ENCODE measurements around the gene NOL6. TPM values are rescaled to one million over a fixed set of nuclear protein-coding genes. Genes with fewer than 3 reads are reported as not detected.

Gene NOL6
- total RNA-seq, 1 donor from 2014 or later: 36.4 TPM

DNA sequence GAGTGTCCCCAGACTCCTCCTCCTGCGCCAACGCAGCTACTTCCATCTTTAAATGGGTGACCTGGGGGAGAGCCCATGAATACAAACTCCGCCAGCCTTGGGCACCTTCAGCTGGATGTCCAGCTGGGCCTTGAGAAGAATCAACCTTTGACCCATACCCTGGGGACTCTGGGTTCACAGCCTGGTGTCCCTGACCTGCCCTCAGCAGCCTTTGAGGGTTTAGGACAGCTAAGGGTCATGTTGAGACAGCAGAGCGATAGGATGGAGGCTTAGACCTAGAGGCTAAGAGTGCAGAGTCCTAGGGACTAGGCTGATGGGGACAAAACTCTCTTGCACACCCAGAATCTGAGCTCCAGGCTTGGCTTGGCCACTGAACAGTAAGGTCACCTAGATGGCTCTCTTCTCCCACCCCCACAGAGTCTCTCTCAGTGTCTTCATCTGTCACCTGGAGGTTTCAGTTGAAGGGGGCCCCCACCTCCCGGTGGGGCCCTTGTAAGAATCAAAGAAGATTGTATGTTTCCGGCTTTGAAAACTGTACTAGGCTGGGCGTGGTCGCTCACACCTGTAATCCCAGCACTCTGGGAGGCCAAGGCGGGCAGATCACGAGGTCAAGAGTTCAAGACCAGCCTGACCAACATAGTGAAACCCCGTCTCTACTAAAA is 19.6 kb downstream of the NOL6 start:
- Histone ChIP-seq H3K4me3 (no peak overlapping the region), H3K27me3 (no peaks in the 10 kb centered on the region), H3K36me3 (no peaks in the 10 kb centered on the region), H3K9me3 (no peaks in the 10 kb centered on the region), H3K4me1 (no peaks in the 10 kb centered on the region), H3K27ac (no peak overlapping the region)
- no peak for TF ChIP-seq CTCF (IDR thresholded peaks at IDR 0.05)
- no peak for DNase-seq
- intact Hi-C loops (cut with DNase I): no loop called here
- no peak for ATAC-seq

DNA sequence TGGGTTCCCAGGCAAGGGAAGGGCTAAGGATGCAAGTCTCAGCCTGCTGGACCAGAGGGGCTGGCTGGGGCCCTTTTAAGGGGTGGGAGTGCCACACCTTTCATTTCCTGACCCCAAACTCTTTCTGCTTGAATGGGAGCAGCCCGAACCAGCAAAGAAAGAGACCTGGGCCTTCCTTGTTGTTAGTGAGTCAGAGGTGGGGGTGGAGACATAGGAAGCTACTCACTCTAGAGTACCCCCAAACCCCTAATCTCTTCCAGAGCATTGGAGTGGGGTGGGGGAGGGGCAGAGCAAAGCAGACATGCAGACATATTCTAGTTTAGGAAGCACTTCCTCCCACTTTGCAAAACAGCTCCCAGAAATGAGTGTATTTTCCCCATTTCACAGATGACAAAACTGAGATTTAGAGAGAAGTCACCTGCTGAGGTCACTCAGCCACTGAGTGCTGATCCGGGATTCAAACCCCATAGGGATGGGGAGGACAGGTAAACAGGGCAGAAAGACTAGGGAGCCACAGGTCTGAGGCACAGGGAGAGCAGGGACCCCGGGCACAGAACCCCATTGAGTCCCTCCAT is 20.4 kb downstream of the NOL6 start:
- intact Hi-C loops (cut with DNase I): no loop called here
- Histone ChIP-seq H3K27ac (no peak overlapping the region), H3K4me1 (no peaks in the 10 kb centered on the region), H3K4me3 (no peak overlapping the region), H3K36me3 (no peaks in the 10 kb centered on the region), H3K9me3 (no peaks in the 10 kb centered on the region), H3K27me3 (no peaks in the 10 kb centered on the region)
- no peak for ATAC-seq
- TF ChIP-seq CTCF (IDR thresholded peaks at IDR 0.05): no peak
- DNase-seq: no peak

GRCh38 chr9:33452828-33453271 is 20.9 kb downstream of the NOL6 start:
- intact Hi-C loops (cut with DNase I): no loop called here
- Histone ChIP-seq H3K4me3 (no peak overlapping the region), H3K9me3 (no peaks in the 10 kb centered on the region), H3K27ac (no peak overlapping the region), H3K27me3 (no peaks in the 10 kb centered on the region), H3K4me1 (peaks cover 4% of the 10 kb centered on the region), H3K36me3 (no peaks in the 10 kb centered on the region)
- ATAC-seq (peak; percentile 92), DNase-seq (peak; percentile 90)
- peak; percentile 73 for TF ChIP-seq CTCF (IDR thresholded peaks at IDR 0.05)

DNA sequence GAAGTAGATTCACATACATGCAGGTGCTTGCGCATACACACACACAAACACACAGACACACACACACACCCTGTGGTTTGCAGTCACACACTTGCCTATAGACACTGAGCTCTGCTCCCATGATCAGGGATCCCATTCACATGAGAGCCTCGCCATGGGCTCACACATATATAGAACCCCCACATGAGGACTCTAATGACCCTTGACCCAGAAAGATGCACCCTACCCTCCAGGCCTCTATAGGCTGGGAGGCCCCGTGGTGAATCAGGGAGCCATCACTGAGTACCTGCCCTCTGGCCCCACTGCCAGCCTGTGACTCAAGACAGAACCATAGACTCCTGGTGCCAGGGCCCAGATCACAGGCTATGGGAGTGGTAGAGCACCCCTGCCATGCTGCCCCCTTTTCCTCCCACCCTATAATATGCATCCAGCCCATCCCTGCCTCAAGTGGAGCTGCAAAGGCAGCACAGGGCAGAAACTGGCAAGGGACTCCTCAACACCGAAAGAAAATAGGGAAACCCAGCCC is 23.0 kb downstream of the NOL6 start:
- Histone ChIP-seq H3K36me3 (no peaks in the 10 kb centered on the region), H3K27me3 (no peaks in the 10 kb centered on the region), H3K9me3 (no peaks in the 10 kb centered on the region), H3K27ac (no peak overlapping the region), H3K4me1 (peaks cover 15% of the 10 kb centered on the region), H3K4me3 (no peak overlapping the region)
- no peak for ATAC-seq
- TF ChIP-seq CTCF (IDR thresholded peaks at IDR 0.05): no peak
- DNase-seq: no peak
- intact Hi-C loops (cut with DNase I): no loop called here

DNA sequence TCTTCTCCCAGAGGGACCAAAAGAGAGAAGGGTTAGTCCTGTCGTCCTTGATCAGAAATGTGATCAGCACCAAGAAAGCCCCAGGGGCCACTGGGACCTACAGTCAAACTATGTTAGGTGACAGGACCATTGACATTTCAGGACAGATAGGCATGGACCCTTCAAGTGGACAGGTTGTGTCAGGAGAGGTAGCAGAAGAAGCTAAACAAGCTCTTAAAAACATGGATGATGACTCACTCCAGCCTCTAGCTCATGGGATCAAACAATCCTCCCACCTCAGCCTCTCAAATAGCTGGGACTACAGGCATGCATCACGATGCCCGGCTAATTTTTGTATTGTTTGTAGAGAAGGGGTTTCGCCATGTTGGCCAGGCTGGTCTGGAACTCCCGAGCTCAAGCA is 24.0 kb downstream of the NOL6 start:
- Histone ChIP-seq H3K27ac (no peak overlapping the region), H3K27me3 (no peaks in the 10 kb centered on the region), H3K9me3 (no peaks in the 10 kb centered on the region), H3K4me3 (no peak overlapping the region), H3K36me3 (no peaks in the 10 kb centered on the region), H3K4me1 (peaks cover 15% of the 10 kb centered on the region)
- intact Hi-C loops (cut with DNase I): no loop called here
- no peak for ATAC-seq
- no peak for TF ChIP-seq CTCF (IDR thresholded peaks at IDR 0.05)
- no peak for DNase-seq

Data from upper lobe of right lung (tissue), 1 donor.